CD4-positive, CD25-positive, alpha-beta regulatory T cell (primary cell): ENCODE measurements around the gene FMNL2. TPM values are rescaled to one million over a fixed set of nuclear protein-coding genes. Genes with fewer than 3 reads are reported as not detected.

Source experiments
- ATAC-seq, 2 donors: fragments of 150-1000 bp; cut with Tn5 transposase; one replicate each; pipeline ENCODE4 v1.10.0; 2021; ENCODE audit warnings: low read depth in 2 of 2, moderate number of reproducible peaks in 2 of 2, moderate library complexity in 1 of 2
- DNase-seq, 3 donors: peaks; one replicate each; pipeline versions ENCODE4 v3.0.0 to v3.0.0-alpha.2; 2012 to 2022; ENCODE audit warnings: mixed read lengths in 1 of 3
- H3K27ac ChIP-seq: one replicate; pipeline ENCODE4 v1.7.0; 2013; ENCODE audit warnings: mild to moderate bottlenecking, low read length; ENCODE audit not compliant: insufficient read depth, poor library complexity, severe bottlenecking
- H3K27me3 ChIP-seq: one replicate; pipeline ENCODE4 v1.7.0; 2013; ENCODE audit warnings: low read length; ENCODE audit not compliant: control insufficient read depth, insufficient read depth
- H3K36me3 ChIP-seq: one replicate; pipeline ENCODE4 v1.7.0; 2013; ENCODE audit warnings: mild to moderate bottlenecking, low read length, moderate library complexity; ENCODE audit not compliant: control insufficient read depth, insufficient read depth
- H3K4me1 ChIP-seq: 2 replicates; pipeline ENCODE4 v1.7.0; 2013; ENCODE audit warnings: mild to moderate bottlenecking, low read length; ENCODE audit not compliant: insufficient read depth, control insufficient read depth, poor library complexity, severe bottlenecking
- H3K4me3 ChIP-seq: one replicate; pipeline ENCODE4 v1.7.0; 2013; ENCODE audit warnings: low read depth, mild to moderate bottlenecking, low read length, moderate library complexity
- H3K9me3 ChIP-seq, 2 experiments: 1 replicate in 1 of 2; 2 replicates in 1 of 2; pipeline ENCODE4 v1.7.0; 2013; ENCODE audit warnings: low read length in 2 of 2, mild to moderate bottlenecking in 1 of 2, moderate library complexity in 1 of 2; ENCODE audit not compliant: control insufficient read depth in 2 of 2
- H3K27ac Mint-ChIP-seq, 3 donors: one replicate each; pipeline ENCODE4 v1.8.0; 2020 to 2022; ENCODE audit warnings: mild to moderate bottlenecking in 3 of 3, mixed read lengths in 3 of 3, moderate library complexity in 2 of 3
- H3K27me3 Mint-ChIP-seq: one replicate; pipeline ENCODE4 v1.8.0; 2022; ENCODE audit warnings: mild to moderate bottlenecking, mixed read lengths
- H3K36me3 Mint-ChIP-seq: one replicate; pipeline ENCODE4 v1.8.0; 2020; ENCODE audit warnings: mixed read lengths
- H3K4me1 Mint-ChIP-seq, 4 donors: one replicate each; pipeline ENCODE4 v1.8.0; 2020 to 2022; ENCODE audit warnings: mixed read lengths in 4 of 4, mild to moderate bottlenecking in 1 of 4
- H3K4me3 Mint-ChIP-seq, 4 donors: one replicate each; pipeline ENCODE4 v1.8.0; 2020 to 2022; ENCODE audit warnings: mild to moderate bottlenecking in 4 of 4, mixed read lengths in 4 of 4, moderate library complexity in 3 of 4
- H3K9me3 Mint-ChIP-seq, 7 donors: one replicate each; pipeline ENCODE4 v1.8.0; 2020 to 2022; ENCODE audit warnings: mixed read lengths in 7 of 7, mild to moderate bottlenecking in 3 of 7, moderate library complexity in 2 of 7
- polyA plus RNA-seq, 4 donors: library from polyadenylated mRNA; unstranded; fragments of 300-500 nt; fragmentation: Illumina TruSeq; gene quantifications; one replicate each; pipeline ENCODE4 v1.2.3, GENCODE V29; 2021
- total RNA-seq: library from RNA; stranded (reverse); gene quantifications from one replicate; pipeline ENCODE4 v1.2.3, GENCODE V29; 2022

Gene FMNL2
- total and polyA plus RNA-seq, 5 donors from 2014 or later: 0.07 to 0.30 (median 0.14) TPM; not detected in 1

DNA sequence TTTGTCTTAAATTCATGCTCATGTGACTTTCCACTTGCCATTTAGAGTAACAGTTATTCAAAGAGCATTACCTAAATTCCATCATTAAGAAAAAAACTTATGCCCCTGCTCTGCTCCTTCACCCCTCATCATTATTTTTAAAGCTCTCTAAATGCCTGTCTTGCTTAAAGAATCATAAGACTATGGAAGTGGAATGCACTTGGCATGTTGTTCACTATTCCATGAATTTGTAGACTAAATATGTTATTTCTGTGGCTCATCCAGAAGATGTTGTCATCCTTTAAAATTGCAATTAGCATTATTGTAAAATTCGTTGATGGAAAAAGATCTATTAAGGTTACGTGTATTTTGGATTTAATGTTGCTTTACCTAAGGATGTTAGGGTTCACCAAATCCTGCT, 61.8 kb downstream of the FMNL2 start:
- H3K27me3 ChIP-seq: no peaks in the 10 kb centered on the region
- H3K27ac ChIP-seq: no peak overlapping the region
- H3K36me3 ChIP-seq: no peaks in the 10 kb centered on the region
- ATAC-seq: no peak
- no peak overlapping the region for H3K27ac Mint-ChIP-seq
- no peak overlapping the region for H3K4me3 Mint-ChIP-seq
- H3K4me3 ChIP-seq: no peak overlapping the region
- peaks cover 0 to 6% (median 0%) of the 10 kb centered on the region in 7 donors for H3K9me3 Mint-ChIP-seq
- no peaks in the 10 kb centered on the region for H3K4me1 Mint-ChIP-seq
- H3K36me3 Mint-ChIP-seq: no peaks in the 10 kb centered on the region
- peaks cover 7% of the 10 kb centered on the region for H3K27me3 Mint-ChIP-seq
- H3K4me1 ChIP-seq: no peaks in the 10 kb centered on the region
- H3K9me3 ChIP-seq: no peaks in the 10 kb centered on the region
- DNase-seq: no peak

GRCh38 chr2:152399003-152399402, 64.0 kb downstream of the FMNL2 start:
- H3K4me1 ChIP-seq: no peaks in the 10 kb centered on the region
- no peak for ATAC-seq
- H3K4me3 Mint-ChIP-seq: no peak overlapping the region
- no peak for DNase-seq
- peaks cover 0 to 6% (median 0%) of the 10 kb centered on the region in 7 donors for H3K9me3 Mint-ChIP-seq
- H3K27me3 Mint-ChIP-seq: peaks cover 16% of the 10 kb centered on the region
- H3K36me3 Mint-ChIP-seq: no peaks in the 10 kb centered on the region
- peaks cover 0 to 6% (median 0%) of the 10 kb centered on the region in 4 donors for H3K4me1 Mint-ChIP-seq
- H3K27me3 ChIP-seq: no peaks in the 10 kb centered on the region
- no peaks in the 10 kb centered on the region for H3K9me3 ChIP-seq
- no peak overlapping the region for H3K27ac ChIP-seq
- H3K27ac Mint-ChIP-seq: peak overlapping the region in 1 of 3 donors; percentile 22
- no peaks in the 10 kb centered on the region for H3K36me3 ChIP-seq
- H3K4me3 ChIP-seq: no peak overlapping the region

GRCh38 chr2:152400607-152401214, 65.7 kb downstream of the FMNL2 start:
- Mint-ChIP-seq H3K9me3 (peaks cover 0 to 6% (median 0%) of the 10 kb centered on the region in 7 donors), H3K27me3 (peaks cover 20% of the 10 kb centered on the region), H3K4me3 (no peak overlapping the region), H3K27ac (peak overlapping the region in 1 of 3 donors; percentile 24), H3K36me3 (no peaks in the 10 kb centered on the region), H3K4me1 (peaks cover 0 to 6% (median 0%) of the 10 kb centered on the region in 4 donors)
- H3K9me3 ChIP-seq: no peaks in the 10 kb centered on the region
- ATAC-seq: no peak
- H3K36me3 ChIP-seq: no peaks in the 10 kb centered on the region
- peaks cover 1% of the 10 kb centered on the region for H3K27me3 ChIP-seq
- H3K27ac ChIP-seq: no peak overlapping the region
- no peaks in the 10 kb centered on the region for H3K4me1 ChIP-seq
- H3K4me3 ChIP-seq: no peak overlapping the region
- DNase-seq: no peak

DNA sequence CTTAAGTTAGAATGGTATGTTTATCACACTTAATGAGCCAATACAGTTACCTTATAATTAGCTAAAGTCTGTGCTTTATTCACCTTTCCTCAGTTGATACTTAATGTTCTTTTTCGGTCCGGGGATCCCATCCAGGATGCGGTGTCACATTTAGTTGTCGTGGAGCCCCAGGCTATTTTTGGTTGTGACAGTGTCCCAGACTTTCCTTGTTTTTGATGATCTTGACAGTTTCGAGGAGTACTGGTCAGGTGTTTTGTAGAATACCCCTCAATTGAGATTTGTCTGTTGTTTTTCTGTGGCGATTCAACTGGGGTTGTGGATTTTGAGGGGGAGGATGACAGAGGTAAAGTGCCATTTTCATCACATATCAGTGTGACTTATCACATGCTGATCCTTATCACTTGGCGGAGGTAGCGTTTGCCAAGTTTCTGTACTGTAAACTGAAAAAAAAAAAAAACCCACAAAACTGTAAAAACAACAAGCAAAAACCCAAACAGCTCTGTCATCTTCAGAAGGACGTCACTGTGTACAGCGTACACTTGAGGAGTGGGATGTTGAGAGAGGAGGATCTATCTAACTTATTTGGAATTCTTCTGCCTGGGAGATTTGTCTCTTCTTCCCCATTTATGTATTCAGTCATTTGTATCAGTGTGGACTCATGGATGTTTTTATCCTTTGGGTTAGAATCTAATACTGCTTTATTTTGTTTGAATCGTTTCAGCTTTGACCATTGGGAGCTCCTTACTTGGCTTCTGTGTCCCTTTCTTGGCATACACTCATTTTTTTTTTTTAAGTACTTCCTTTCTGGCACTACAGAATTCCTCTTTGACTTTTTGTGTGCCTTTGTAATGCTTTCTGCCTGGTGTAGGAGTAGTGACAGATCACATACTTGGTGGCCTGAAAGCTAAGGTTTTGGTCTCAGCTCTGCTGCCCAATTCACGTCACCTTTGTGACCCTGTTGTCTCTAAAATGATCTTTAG, 68.1 kb downstream of the FMNL2 start:
- Histone ChIP-seq H3K27me3 (peaks cover 4% of the 10 kb centered on the region), H3K36me3 (no peaks in the 10 kb centered on the region), H3K4me1 (no peaks in the 10 kb centered on the region), H3K27ac (no peak overlapping the region), H3K4me3 (no peak overlapping the region), H3K9me3 (no peaks in the 10 kb centered on the region)
- no peaks in the 10 kb centered on the region for H3K36me3 Mint-ChIP-seq
- ATAC-seq (no peak), DNase-seq (peak in 1 of 3 donors; percentile 14)
- peaks cover 0 to 8% (median 0%) of the 10 kb centered on the region in 4 donors for H3K4me1 Mint-ChIP-seq
- peaks cover 0 to 6% (median 0%) of the 10 kb centered on the region in 7 donors for H3K9me3 Mint-ChIP-seq
- H3K27me3 Mint-ChIP-seq: peaks cover 31% of the 10 kb centered on the region
- no peak overlapping the region for H3K27ac Mint-ChIP-seq
- H3K4me3 Mint-ChIP-seq: no peak overlapping the region

- H3K36me3 Mint-ChIP-seq: no peaks in the 10 kb centered on the region
- peak overlapping the region in 1 of 4 donors; percentile 23 for H3K4me3 Mint-ChIP-seq
- H3K4me3 ChIP-seq: no peak overlapping the region
- no peaks in the 10 kb centered on the region for H3K9me3 ChIP-seq
- no peak for DNase-seq
- ATAC-seq: no peak
- no peaks in the 10 kb centered on the region for H3K36me3 ChIP-seq
- H3K27me3 Mint-ChIP-seq: peaks cover 24% of the 10 kb centered on the region
- no peak overlapping the region for H3K27ac ChIP-seq
- H3K9me3 Mint-ChIP-seq: peaks cover 0 to 6% (median 0%) of the 10 kb centered on the region in 7 donors
- H3K4me1 Mint-ChIP-seq: peaks cover 0 to 8% (median 0%) of the 10 kb centered on the region in 4 donors
- no peak overlapping the region for H3K27ac Mint-ChIP-seq
- H3K27me3 ChIP-seq: peaks cover 4% of the 10 kb centered on the region
- H3K4me1 ChIP-seq: no peaks in the 10 kb centered on the region
Measured at GRCh38 chr2:152405206-152406118, 70.5 kb downstream of the FMNL2 start.

DNA sequence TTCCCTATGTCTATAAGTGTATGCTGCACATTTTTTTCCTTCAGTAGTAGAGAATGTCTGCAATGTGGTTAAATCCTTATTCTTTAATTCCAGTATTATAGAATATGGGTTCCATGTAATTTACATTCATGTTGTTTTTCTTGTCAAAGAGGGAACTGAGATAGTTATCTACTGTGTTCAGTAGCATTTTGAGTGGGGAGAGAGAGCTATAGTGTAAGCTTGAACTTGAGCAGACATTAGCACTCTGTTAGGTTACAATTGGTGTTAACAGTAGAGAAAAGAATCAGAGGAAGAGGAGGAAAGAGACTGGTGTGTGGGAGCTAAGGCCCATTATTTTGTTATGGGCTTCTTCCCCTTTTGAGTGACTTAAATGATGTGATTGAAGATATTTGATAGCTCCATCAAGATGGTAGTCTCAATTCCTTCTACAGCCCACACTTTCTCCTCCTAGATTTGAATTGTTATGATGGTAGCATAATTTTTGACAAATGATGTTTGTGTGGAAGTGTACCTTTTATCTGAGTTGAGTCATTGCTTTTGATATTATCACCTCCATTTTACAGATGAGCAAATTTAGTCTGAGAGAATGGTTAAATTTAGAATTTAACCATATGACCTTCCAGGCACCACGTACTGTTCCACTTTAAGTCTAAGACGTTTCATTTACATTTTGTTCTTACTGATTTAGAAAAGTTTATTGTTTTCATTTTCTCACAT, 71.3 kb downstream of the FMNL2 start:
- Histone ChIP-seq H3K27me3 (peaks cover 4% of the 10 kb centered on the region), H3K27ac (no peak overlapping the region), H3K4me3 (no peak overlapping the region), H3K36me3 (no peaks in the 10 kb centered on the region), H3K9me3 (no peaks in the 10 kb centered on the region), H3K4me1 (no peaks in the 10 kb centered on the region)
- DNase-seq: no peak
- Mint-ChIP-seq H3K36me3 (no peaks in the 10 kb centered on the region), H3K9me3 (peaks cover 0 to 6% (median 0%) of the 10 kb centered on the region in 7 donors), H3K4me3 (peak overlapping the region in 1 of 4 donors; percentile 23), H3K4me1 (peaks cover 0 to 8% (median 0%) of the 10 kb centered on the region in 4 donors), H3K27ac (no peak overlapping the region), H3K27me3 (peaks cover 24% of the 10 kb centered on the region)
- ATAC-seq: no peak

DNA sequence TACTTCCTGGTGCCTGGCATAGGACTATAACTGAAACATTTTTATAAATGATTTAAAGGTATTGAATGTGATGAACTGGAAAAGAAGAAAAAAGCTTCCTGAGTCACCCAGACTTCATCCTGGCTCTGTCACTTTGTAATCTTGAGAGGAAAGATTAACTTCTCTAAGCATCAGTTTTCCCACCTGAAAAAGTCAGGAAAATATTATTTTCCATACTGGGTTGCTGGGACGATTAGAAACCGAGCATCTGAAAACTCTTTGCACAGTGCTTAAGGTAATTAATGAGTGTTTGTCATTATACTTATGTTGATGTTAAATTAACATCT, 71.8 kb downstream of the FMNL2 start:
- H3K27ac ChIP-seq: no peak overlapping the region
- Mint-ChIP-seq H3K27me3 (peaks cover 24% of the 10 kb centered on the region), H3K27ac (no peak overlapping the region), H3K36me3 (no peaks in the 10 kb centered on the region), H3K4me3 (peak overlapping the region in 2 of 4 donors; percentile 54 to 67), H3K9me3 (peaks cover 0 to 6% (median 0%) of the 10 kb centered on the region in 7 donors), H3K4me1 (peaks cover 0 to 8% (median 0%) of the 10 kb centered on the region in 4 donors)
- DNase-seq: no peak
- H3K27me3 ChIP-seq: peaks cover 4% of the 10 kb centered on the region
- no peak for ATAC-seq
- peak overlapping the region; percentile 49 for H3K4me3 ChIP-seq
- no peaks in the 10 kb centered on the region for H3K9me3 ChIP-seq
- H3K4me1 ChIP-seq: no peaks in the 10 kb centered on the region
- H3K36me3 ChIP-seq: no peaks in the 10 kb centered on the region
